Vagina (tissue), 2 donors: ENCODE data around the gene MADCAM1.

Experiments used
- POLR2A ChIP-seq, 2 donors: fragments of 450-650 bp; IDR thresholded peaks; one replicate each; pipeline ENCODE4 v1.6.1; 2017; ENCODE audit warnings: antibody characterized with exemption in 2 of 2, mild to moderate bottlenecking in 2 of 2, moderate library complexity in 2 of 2
- POLR2AphosphoS5 ChIP-seq, 2 donors: sonication (generic); formaldehyde crosslinking; IDR thresholded peaks; one replicate each; pipeline ENCODE4 v1.9.0; 2017; ENCODE audit warnings: antibody characterized with exemption in 2 of 2, mild to moderate bottlenecking in 2 of 2, low read depth in 1 of 2; ENCODE audit not compliant: insufficient read depth in 1 of 2
- TF ChIP-seq, protein P1 (sequence below), 3 experiments: fragments of 450-650 bp in 2 of 3; fragments of 200-600 bp in 1 of 3; sonication (generic) in 1 of 3; IDR thresholded peaks; one replicate each; pipeline ENCODE4 v1.5.1; 2017 to 2019; ENCODE audit warnings: antibody characterized with exemption in 3 of 3, mild to moderate bottlenecking in 2 of 3, moderate library complexity in 2 of 3

DNA sequence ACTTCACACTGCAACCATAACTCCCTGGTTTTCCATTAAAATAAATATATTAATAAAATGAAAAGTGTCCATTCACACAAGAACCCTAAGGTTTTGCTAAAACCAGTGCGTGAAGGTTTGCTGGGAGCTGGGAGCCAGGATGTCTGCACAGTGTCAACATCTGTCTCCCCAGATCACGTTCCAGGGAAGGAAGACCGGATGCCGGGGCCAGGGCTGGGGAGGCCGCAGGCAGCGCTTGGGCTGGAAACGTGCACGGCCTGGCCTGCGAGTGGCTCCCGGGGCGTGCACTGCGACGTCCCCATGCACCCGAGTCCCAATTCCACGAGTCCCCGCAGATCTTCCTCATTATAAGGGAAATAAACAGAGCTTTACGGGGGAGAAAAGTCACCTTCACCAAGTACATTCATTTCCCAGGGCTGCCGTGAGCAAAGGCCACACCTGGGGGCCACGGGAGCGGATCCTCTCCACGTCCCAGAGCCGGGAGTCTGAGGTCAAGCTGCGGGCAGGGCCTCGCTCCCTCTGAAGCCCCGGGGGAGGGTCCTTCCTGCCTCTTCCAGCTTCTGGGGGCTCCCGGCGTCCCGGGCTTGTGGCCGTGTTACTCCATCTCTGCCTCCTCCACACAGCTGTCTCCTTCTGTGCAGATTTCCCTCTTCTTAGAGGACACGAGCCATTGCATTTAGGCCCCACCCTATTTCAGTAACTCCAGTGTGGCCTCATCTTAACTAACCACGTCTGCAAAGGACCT, 48.3 kb upstream of the MADCAM1 start:
- no peak for TF ChIP-seq POLR2A (IDR thresholded peaks at IDR 0.05)
- TF ChIP-seq, protein P1, sequence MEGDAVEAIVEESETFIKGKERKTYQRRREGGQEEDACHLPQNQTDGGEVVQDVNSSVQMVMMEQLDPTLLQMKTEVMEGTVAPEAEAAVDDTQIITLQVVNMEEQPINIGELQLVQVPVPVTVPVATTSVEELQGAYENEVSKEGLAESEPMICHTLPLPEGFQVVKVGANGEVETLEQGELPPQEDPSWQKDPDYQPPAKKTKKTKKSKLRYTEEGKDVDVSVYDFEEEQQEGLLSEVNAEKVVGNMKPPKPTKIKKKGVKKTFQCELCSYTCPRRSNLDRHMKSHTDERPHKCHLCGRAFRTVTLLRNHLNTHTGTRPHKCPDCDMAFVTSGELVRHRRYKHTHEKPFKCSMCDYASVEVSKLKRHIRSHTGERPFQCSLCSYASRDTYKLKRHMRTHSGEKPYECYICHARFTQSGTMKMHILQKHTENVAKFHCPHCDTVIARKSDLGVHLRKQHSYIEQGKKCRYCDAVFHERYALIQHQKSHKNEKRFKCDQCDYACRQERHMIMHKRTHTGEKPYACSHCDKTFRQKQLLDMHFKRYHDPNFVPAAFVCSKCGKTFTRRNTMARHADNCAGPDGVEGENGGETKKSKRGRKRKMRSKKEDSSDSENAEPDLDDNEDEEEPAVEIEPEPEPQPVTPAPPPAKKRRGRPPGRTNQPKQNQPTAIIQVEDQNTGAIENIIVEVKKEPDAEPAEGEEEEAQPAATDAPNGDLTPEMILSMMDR (IDR thresholded peaks at IDR 0.05): no peak
- no peak for TF ChIP-seq POLR2AphosphoS5 (IDR thresholded peaks at IDR 0.05; ENCODE audit: insufficient read depth in 1 of 2, low read depth in 1 of 2)
